Left ventricle myocardium inferior (tissue), 1 donor: ENCODE data around the gene MBIP. TPM values are rescaled to one million over a fixed set of nuclear protein-coding genes. Genes with fewer than 3 reads are reported as not detected.
A peak's percentile ranks its signal among the peaks of the same experiment; 100 is the strongest.

Experiments used
- DNase-seq: peaks from one replicate; pipeline ENCODE4 v3.0.0-alpha.2; 2020
- H3K27ac ChIP-seq: fragments of 200-600 bp; replicated peaks from 2 replicates; pipeline ENCODE4 v1.8.0; 2021
- H3K27me3 ChIP-seq: fragments of 200-600 bp; 2 replicates; pipeline ENCODE4 v1.8.0; 2021; ENCODE audit warnings: low read depth
- H3K36me3 ChIP-seq: fragments of 200-600 bp; 2 replicates; pipeline ENCODE4 v1.8.0; 2021
- H3K4me1 ChIP-seq: fragments of 200-600 bp; 2 replicates; pipeline ENCODE4 v1.8.0; 2021
- H3K4me3 ChIP-seq: fragments of 200-600 bp; 2 replicates; pipeline ENCODE4 v1.8.0; 2021; ENCODE audit warnings: mild to moderate bottlenecking, moderate library complexity
- H3K9me3 ChIP-seq: fragments of 200-600 bp; replicated peaks from 2 replicates; pipeline ENCODE4 v1.8.0; 2021
- CTCF ChIP-seq: fragments of 200-600 bp; IDR thresholded peaks from 2 replicates; pipeline ENCODE4 v1.8.0; 2021; ENCODE audit warnings: antibody characterized with exemption, mild to moderate bottlenecking, borderline replicate concordance
- intact Hi-C: fragments of 100-400 bp; cut with micrococcal nuclease; formaldehyde crosslinking; loops from one replicate; pipeline ENCODE4 v1.11.0; 2022
- total RNA-seq: library from RNA; stranded (reverse); fragmentation: NEBNext Ultra II Directional; extraction: Animal tissue kit (Norgen Biotek cat#: 25700); gene quantifications from one replicate; pipeline ENCODE4 v1.2.1, GENCODE V29; 2021
- donor health status: DM: no; HTN: yes; CAD: no; lungs with severe emphysema.

Gene MBIP
- total RNA-seq, 1 donor from 2014 or later = 8.4 TPM

GRCh38 chr14:36319899-36320199 lies 588 bp downstream of the MBIP start:
- peak overlapping the region; percentile 88 for H3K4me3 ChIP-seq
- no peak for DNase-seq
- no peaks in the 10 kb centered on the region for H3K9me3 ChIP-seq
- H3K27me3 ChIP-seq = peaks cover 2% of the 10 kb centered on the region
- no peaks in the 10 kb centered on the region for H3K36me3 ChIP-seq
- no peak for TF ChIP-seq CTCF
- H3K4me1 ChIP-seq = peaks cover 32% of the 10 kb centered on the region
- H3K27ac ChIP-seq = peak overlapping the region; percentile 79
- intact Hi-C loops = no loop called here

- H3K27me3 ChIP-seq = no peaks in the 10 kb centered on the region
- intact Hi-C loops = no loop called here
- no peak for DNase-seq
- H3K4me1 ChIP-seq = peaks cover 32% of the 10 kb centered on the region
- no peak for TF ChIP-seq CTCF
- no peaks in the 10 kb centered on the region for H3K9me3 ChIP-seq
- no peak overlapping the region for H3K4me3 ChIP-seq
- H3K27ac ChIP-seq = no peak overlapping the region
- peaks cover 15% of the 10 kb centered on the region for H3K36me3 ChIP-seq
These were observed 2.8 kb downstream of the MBIP start for GRCh38 chr14:36317650-36318049.

- H3K9me3 ChIP-seq = no peaks in the 10 kb centered on the region
- H3K4me1 ChIP-seq = peaks cover 32% of the 10 kb centered on the region
- no peak overlapping the region for H3K4me3 ChIP-seq
- H3K27me3 ChIP-seq = no peaks in the 10 kb centered on the region
- H3K27ac ChIP-seq = no peak overlapping the region
- H3K36me3 ChIP-seq = peaks cover 21% of the 10 kb centered on the region
- DNase-seq = no peak
- TF ChIP-seq CTCF = no peak
- intact Hi-C loops = no loop called here
These were observed 4.3 kb downstream of the MBIP start for GRCh38 chr14:36316131-36316530.

- intact Hi-C loops = no loop called here
- H3K27ac ChIP-seq = no peak overlapping the region
- no peak for TF ChIP-seq CTCF
- H3K4me3 ChIP-seq = no peak overlapping the region
- H3K9me3 ChIP-seq = no peaks in the 10 kb centered on the region
- H3K27me3 ChIP-seq = no peaks in the 10 kb centered on the region
- H3K36me3 ChIP-seq = peaks cover 29% of the 10 kb centered on the region
- H3K4me1 ChIP-seq = peaks cover 26% of the 10 kb centered on the region
- no peak for DNase-seq
These were observed 5.1 kb downstream of the MBIP start for GRCh38 chr14:36315159-36315853.

- no peaks in the 10 kb centered on the region for H3K27me3 ChIP-seq
- peaks cover 44% of the 10 kb centered on the region for H3K36me3 ChIP-seq
- H3K4me3 ChIP-seq = no peak overlapping the region
- intact Hi-C loops = no loop called here
- no peak for TF ChIP-seq CTCF
- H3K9me3 ChIP-seq = no peaks in the 10 kb centered on the region
- H3K4me1 ChIP-seq = peaks cover 12% of the 10 kb centered on the region
- no peak overlapping the region for H3K27ac ChIP-seq
- no peak for DNase-seq
These were observed 6.5 kb downstream of the MBIP start for GRCh38 chr14:36313898-36314297.

GRCh38 chr14:36313206-36313605 lies 7.2 kb downstream of the MBIP start:
- DNase-seq = no peak
- intact Hi-C loops = no loop called here
- no peaks in the 10 kb centered on the region for H3K27me3 ChIP-seq
- H3K27ac ChIP-seq = no peak overlapping the region
- peaks cover 50% of the 10 kb centered on the region for H3K36me3 ChIP-seq
- no peak overlapping the region for H3K4me3 ChIP-seq
- H3K4me1 ChIP-seq = peaks cover 5% of the 10 kb centered on the region
- no peaks in the 10 kb centered on the region for H3K9me3 ChIP-seq
- no peak for TF ChIP-seq CTCF
